HCT116 (cell line): ENCODE measurements around the gene NMS. TPM values are rescaled to one million over a fixed set of nuclear protein-coding genes. Genes with fewer than 3 reads are reported as not detected.

Experiments
- ATAC-seq: fragments of 200-7000 bp; cut with Tn5 transposase; 2 replicates; pipeline ENCODE4 v1.9.1; 2020; ENCODE audit warnings: mild to moderate bottlenecking, moderate library complexity
- BruUV-seq: library from RNA; stranded (reverse); fragments of 400-500 nt; replicated peaks from 2 replicates; lab custom pipeline; 2021; lab: Mats Ljungman, UMichigan
- CTCF ChIA-PET: fragments of 300-600 bp; sonication (Branson Sonifier 250); formaldehyde crosslinking; loops from one replicate; lab custom pipeline; 2021; ENCODE audit warnings: antibody characterized with exemption; lab: Charles Lee
- POLR2A ChIA-PET: fragments of 300-600, 350-600 bp; sonication (Branson Sonifier 250); formaldehyde crosslinking; loops from one replicate; lab custom pipeline; 2021; ENCODE audit warnings: antibody characterized with exemption; lab: Charles Lee
- RAD21 ChIA-PET, 2 experiments: fragments of 300-600 bp; sonication (Branson Sonifier 250); formaldehyde crosslinking; loops; one replicate each; lab custom pipeline; 2023; ENCODE audit warnings: low total read pairs in 2 of 2; ENCODE audit not compliant: uncharacterized antibody in 2 of 2, unreplicated experiment in 2 of 2, low non-redundant PET in 1 of 2; lab: Charles Lee
- DNase-seq: peaks from one replicate; pipeline ENCODE4 v3.0.0-alpha.2; 2010; ENCODE audit warnings: low read depth, low spot score
- H2AFZ ChIP-seq: fragments of 200-600 bp; shearing (Covaris generic), sonication (generic); 2 replicates; pipeline ENCODE4 v1.6.1; 2017; ENCODE audit warnings: low read depth, mixed run types, mixed read lengths, antibody characterized with exemption, low read length; ENCODE audit not compliant: poor library complexity, severe bottlenecking
- H3K27ac ChIP-seq: 2 replicates; pipeline ENCODE4 v1.5.1; 2012; ENCODE audit warnings: low read depth, low read length
- H3K27me3 ChIP-seq: fragments of 200-600 bp; sonication (generic); 2 replicates; pipeline ENCODE4 v1.6.1; 2016; ENCODE audit warnings: mixed run types, low read length, mixed read lengths; ENCODE audit not compliant: insufficient read depth
- H3K36me3 ChIP-seq, 2 experiments: fragments of 200-500 bp in 1 of 2; fragments of 200-600 bp in 1 of 2; sonication (Bioruptor generic) in 1 of 2; sonication (generic) in 1 of 2; 2 replicates each; pipeline versions ENCODE4 v1.5.1 to v1.6.1; 2014 to 2016; ENCODE audit warnings: low read length in 2 of 2, inconsistent platforms in 1 of 2, mixed read lengths in 1 of 2, mixed run types in 1 of 2; ENCODE audit not compliant: insufficient read depth in 2 of 2, control insufficient read depth in 1 of 2
- H3K4me1 ChIP-seq, 2 experiments: fragments of 200-600 bp in 1 of 2; sonication (generic) in 1 of 2; 2 replicates each; pipeline versions ENCODE4 v1.5.1 to v1.6.1; 2012 to 2017; ENCODE audit warnings: low read length in 2 of 2, inconsistent platforms in 1 of 2, mild to moderate bottlenecking in 1 of 2, mixed read lengths in 1 of 2, mixed run types in 1 of 2, moderate library complexity in 1 of 2; ENCODE audit not compliant: insufficient read depth in 2 of 2, control insufficient read depth in 1 of 2
- H3K4me2 ChIP-seq: fragments of 200-600 bp; sonication (generic); 2 replicates; pipeline ENCODE4 v1.6.1; 2017; ENCODE audit warnings: mixed run types, low read length, mixed read lengths
- H3K4me3 ChIP-seq, 2 experiments: fragments of 200-600 bp in 1 of 2; sonication (generic) in 1 of 2; replicated peaks in 1 of 2; 2 replicates each; pipeline ENCODE4 v1.5.1; 2011 to 2016; ENCODE audit warnings: low read length in 2 of 2, control low read depth in 1 of 2, low read depth in 1 of 2, mild to moderate bottlenecking in 1 of 2, mixed read lengths in 1 of 2, mixed run types in 1 of 2
- H3K79me2 ChIP-seq: fragments of 200-600 bp; sonication (generic); 2 replicates; pipeline ENCODE4 v1.6.1; 2017; ENCODE audit warnings: mild to moderate bottlenecking, mixed run types, low read length, moderate library complexity, mixed read lengths; ENCODE audit not compliant: insufficient read depth
- H3K9ac ChIP-seq: fragments of 200-600 bp; sonication (generic); 2 replicates; pipeline ENCODE4 v1.6.1; 2016; ENCODE audit warnings: low read length, mixed read lengths
- H3K9me2 ChIP-seq: fragments of 200-600 bp; sonication (generic), shearing (Covaris generic); 2 replicates; pipeline ENCODE4 v1.6.1; 2017; ENCODE audit warnings: mixed run types, mild to moderate bottlenecking, moderate library complexity; ENCODE audit not compliant: insufficient read depth
- H3K9me3 ChIP-seq, 2 experiments: fragments of 200-500 bp in 1 of 2; fragments of 200-600 bp in 1 of 2; sonication (Bioruptor generic) in 1 of 2; sonication (generic) in 1 of 2; 2 replicates each; pipeline ENCODE4 v1.6.1; 2014 to 2017; ENCODE audit warnings: low read length in 2 of 2, mixed read lengths in 2 of 2, inconsistent platforms in 1 of 2, low read depth in 1 of 2, mild to moderate bottlenecking in 1 of 2, mixed run types in 1 of 2, moderate library complexity in 1 of 2; ENCODE audit not compliant: control insufficient read depth in 1 of 2, insufficient read depth in 1 of 2
- H4K20me1 ChIP-seq: fragments of 200-600 bp; sonication (generic), shearing (Covaris generic); 2 replicates; pipeline ENCODE4 v1.6.1; 2017; ENCODE audit warnings: mixed run types, mild to moderate bottlenecking, moderate library complexity; ENCODE audit not compliant: insufficient read depth
- EGR1 ChIP-seq: IDR thresholded peaks from 2 replicates; pipeline ENCODE4 v1.6.1; 2012; ENCODE audit warnings: low read depth
- ELF1 ChIP-seq: IDR thresholded peaks from 2 replicates; pipeline ENCODE4 v1.6.1; 2012; ENCODE audit warnings: low read depth, borderline replicate concordance
- EZH2 ChIP-seq: fragments of 200-600 bp; sonication (generic); IDR thresholded peaks from 2 replicates; pipeline ENCODE4 v1.6.1; 2017; ENCODE audit warnings: antibody characterized with exemption, mixed run types
- EZH2phosphoT487 ChIP-seq: fragments of 200-600 bp; IDR thresholded peaks from 2 replicates; pipeline ENCODE4 v1.6.1; 2018; ENCODE audit warnings: antibody characterized with exemption, borderline replicate concordance
- FOSL1 ChIP-seq: IDR thresholded peaks from 2 replicates; pipeline ENCODE4 v1.6.1; 2012; ENCODE audit warnings: low read depth
- JUND ChIP-seq: IDR thresholded peaks from 2 replicates; pipeline ENCODE4 v1.6.1; 2012
- SP1 ChIP-seq: IDR thresholded peaks from 2 replicates; pipeline ENCODE4 v1.6.1; 2012; ENCODE audit warnings: low read depth
- ZFX ChIP-seq: fragments of 450-650 bp; IDR thresholded peaks from 2 replicates; pipeline ENCODE4 v1.6.1; 2017
- ZNF274 ChIP-seq: fragments of 200-500 bp; sonication (Bioruptor generic); IDR thresholded peaks from 2 replicates; pipeline ENCODE4 v1.6.1; 2014; ENCODE audit warnings: mild to moderate bottlenecking, low read depth, low read length, inconsistent platforms
- intact Hi-C: fragments of 100-400 bp; cut with micrococcal nuclease; formaldehyde crosslinking; loops from 2 replicates; pipeline ENCODE4 v1.10.0; 2022
- total RNA-seq: library from RNA; stranded (reverse); gene quantifications from one replicate; pipeline ENCODE4 v1.2.1, GENCODE V29; 2021; ENCODE audit not compliant: unreplicated experiment
- TF ChIP-seq, protein P1 (sequence below): IDR thresholded peaks from 2 replicates; pipeline ENCODE4 v1.6.1; 2012; ENCODE audit warnings: low read depth
- TF ChIP-seq, protein P2 (sequence below): IDR thresholded peaks from 2 replicates; pipeline ENCODE4 v1.6.1; 2011; ENCODE audit warnings: mild to moderate bottlenecking, low read length, moderate library complexity; ENCODE audit not compliant: insufficient replicate concordance; ENCODE audit errors: extremely low read depth
- TF ChIP-seq, protein P3 (sequence below): IDR thresholded peaks from 2 replicates; pipeline ENCODE4 v1.6.1; 2012

The NMS gene
- total RNA-seq, 1 experiment from 2014 or later: not detected

DNA sequence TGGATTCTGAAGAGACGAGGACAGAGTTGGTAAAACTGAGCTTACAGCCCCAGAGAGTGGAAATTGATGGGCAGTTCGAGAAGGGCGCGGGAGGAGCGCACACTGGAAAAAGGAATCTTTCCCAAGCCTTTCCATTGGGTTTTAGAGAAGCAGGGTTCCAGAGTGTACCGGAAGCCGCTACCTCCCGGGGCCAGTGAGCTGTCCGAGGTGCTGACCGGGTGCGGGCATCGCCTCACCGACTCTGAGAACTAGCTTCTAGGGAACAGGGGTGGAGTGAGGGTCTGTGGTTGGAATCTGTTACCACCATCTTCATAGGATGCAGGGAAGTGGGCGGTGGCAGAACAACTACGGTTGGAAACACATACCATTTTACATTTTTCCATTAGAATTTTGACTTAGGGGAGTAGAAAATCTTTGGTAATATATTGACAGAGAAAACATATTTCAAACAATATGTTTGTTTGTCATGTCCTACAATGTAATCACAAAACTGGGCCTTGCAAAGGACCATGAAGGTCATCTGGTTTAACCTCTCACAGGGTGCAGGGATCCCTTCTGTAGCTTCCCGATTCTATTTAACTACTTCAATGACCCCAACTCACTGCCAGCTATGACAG, 724 bp downstream of the NMS start:
- no TSS peak for BruUV-seq
- no peak overlapping the region for H2AFZ ChIP-seq
- H3K9me3 ChIP-seq: no peaks in the 10 kb centered on the region
- DNase-seq (no peak), ATAC-seq (no peak)
- no peaks in the 10 kb centered on the region for H3K79me2 ChIP-seq
- POLR2A ChIA-PET: no interaction called here
- no peaks in the 10 kb centered on the region; the same call in 1 of the 2 replicates for H4K20me1 ChIP-seq
- no peak overlapping the region for H3K27ac ChIP-seq
- no peaks in the 10 kb centered on the region for H3K9me2 ChIP-seq
- RAD21 ChIA-PET: no interaction called here
- no peaks in the 10 kb centered on the region for H3K36me3 ChIP-seq
- no peak overlapping the region for H3K4me2 ChIP-seq
- CTCF ChIA-PET: no interaction called here
- TF ChIP-seq JUND: no peak
- TF ChIP-seq, protein P1, sequence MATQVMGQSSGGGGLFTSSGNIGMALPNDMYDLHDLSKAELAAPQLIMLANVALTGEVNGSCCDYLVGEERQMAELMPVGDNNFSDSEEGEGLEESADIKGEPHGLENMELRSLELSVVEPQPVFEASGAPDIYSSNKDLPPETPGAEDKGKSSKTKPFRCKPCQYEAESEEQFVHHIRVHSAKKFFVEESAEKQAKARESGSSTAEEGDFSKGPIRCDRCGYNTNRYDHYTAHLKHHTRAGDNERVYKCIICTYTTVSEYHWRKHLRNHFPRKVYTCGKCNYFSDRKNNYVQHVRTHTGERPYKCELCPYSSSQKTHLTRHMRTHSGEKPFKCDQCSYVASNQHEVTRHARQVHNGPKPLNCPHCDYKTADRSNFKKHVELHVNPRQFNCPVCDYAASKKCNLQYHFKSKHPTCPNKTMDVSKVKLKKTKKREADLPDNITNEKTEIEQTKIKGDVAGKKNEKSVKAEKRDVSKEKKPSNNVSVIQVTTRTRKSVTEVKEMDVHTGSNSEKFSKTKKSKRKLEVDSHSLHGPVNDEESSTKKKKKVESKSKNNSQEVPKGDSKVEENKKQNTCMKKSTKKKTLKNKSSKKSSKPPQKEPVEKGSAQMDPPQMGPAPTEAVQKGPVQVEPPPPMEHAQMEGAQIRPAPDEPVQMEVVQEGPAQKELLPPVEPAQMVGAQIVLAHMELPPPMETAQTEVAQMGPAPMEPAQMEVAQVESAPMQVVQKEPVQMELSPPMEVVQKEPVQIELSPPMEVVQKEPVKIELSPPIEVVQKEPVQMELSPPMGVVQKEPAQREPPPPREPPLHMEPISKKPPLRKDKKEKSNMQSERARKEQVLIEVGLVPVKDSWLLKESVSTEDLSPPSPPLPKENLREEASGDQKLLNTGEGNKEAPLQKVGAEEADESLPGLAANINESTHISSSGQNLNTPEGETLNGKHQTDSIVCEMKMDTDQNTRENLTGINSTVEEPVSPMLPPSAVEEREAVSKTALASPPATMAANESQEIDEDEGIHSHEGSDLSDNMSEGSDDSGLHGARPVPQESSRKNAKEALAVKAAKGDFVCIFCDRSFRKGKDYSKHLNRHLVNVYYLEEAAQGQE: peak; percentile 83
- H3K27me3 ChIP-seq: peaks cover 6% of the 10 kb centered on the region; the same call in 1 of the 2 replicates
- H3K4me1 ChIP-seq: no peaks in the 10 kb centered on the region
- H3K4me3 ChIP-seq: no peak overlapping the region
- intact Hi-C loops: no loop called here
- H3K9ac ChIP-seq: no peak overlapping the region

DNA sequence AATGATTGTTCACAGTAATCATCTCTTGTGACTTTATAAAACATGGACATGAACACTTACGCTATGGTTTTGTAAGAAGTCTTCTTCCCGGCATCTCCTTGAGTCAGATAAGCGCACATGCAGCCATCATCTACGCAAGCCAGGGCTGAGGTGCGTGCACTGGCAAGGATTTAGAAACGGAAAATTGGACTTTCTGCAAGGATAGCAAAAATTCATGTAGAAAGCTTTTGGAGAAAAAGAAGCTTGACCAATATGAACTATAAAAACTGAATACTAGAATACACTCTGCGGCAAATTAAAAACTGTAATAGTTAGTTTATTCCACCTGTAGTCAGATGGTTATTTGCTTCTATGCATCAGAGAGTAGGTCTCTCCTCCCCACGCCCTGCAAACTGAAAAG, 6.3 kb downstream of the NMS start:
- Histone ChIP-seq H2AFZ (no peak overlapping the region), H3K9me3 (no peaks in the 10 kb centered on the region), H3K4me2 (no peak overlapping the region), H3K9me2 (no peaks in the 10 kb centered on the region), H3K4me1 (no peaks in the 10 kb centered on the region), H4K20me1 (no peaks in the 10 kb centered on the region; the same call in 1 of the 2 replicates), H3K36me3 (no peaks in the 10 kb centered on the region), H3K27me3 (peaks cover 6% of the 10 kb centered on the region), H3K27ac (no peak overlapping the region), H3K4me3 (no peak overlapping the region), H3K9ac (no peak overlapping the region), H3K79me2 (no peaks in the 10 kb centered on the region)
- TF ChIP-seq EGR1: no peak
- TF ChIP-seq, protein P2, sequence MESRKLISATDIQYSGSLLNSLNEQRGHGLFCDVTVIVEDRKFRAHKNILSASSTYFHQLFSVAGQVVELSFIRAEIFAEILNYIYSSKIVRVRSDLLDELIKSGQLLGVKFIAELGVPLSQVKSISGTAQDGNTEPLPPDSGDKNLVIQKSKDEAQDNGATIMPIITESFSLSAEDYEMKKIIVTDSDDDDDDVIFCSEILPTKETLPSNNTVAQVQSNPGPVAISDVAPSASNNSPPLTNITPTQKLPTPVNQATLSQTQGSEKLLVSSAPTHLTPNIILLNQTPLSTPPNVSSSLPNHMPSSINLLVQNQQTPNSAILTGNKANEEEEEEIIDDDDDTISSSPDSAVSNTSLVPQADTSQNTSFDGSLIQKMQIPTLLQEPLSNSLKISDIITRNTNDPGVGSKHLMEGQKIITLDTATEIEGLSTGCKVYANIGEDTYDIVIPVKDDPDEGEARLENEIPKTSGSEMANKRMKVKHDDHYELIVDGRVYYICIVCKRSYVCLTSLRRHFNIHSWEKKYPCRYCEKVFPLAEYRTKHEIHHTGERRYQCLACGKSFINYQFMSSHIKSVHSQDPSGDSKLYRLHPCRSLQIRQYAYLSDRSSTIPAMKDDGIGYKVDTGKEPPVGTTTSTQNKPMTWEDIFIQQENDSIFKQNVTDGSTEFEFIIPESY: no peak
- TF ChIP-seq ZNF274: no peak
- TF ChIP-seq EZH2phosphoT487: no peak
- TF ChIP-seq, protein P3, sequence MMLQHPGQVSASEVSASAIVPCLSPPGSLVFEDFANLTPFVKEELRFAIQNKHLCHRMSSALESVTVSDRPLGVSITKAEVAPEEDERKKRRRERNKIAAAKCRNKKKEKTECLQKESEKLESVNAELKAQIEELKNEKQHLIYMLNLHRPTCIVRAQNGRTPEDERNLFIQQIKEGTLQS: no peak
- TF ChIP-seq FOSL1: no peak
- TF ChIP-seq ELF1: no peak
- TF ChIP-seq ZFX: no peak
- TF ChIP-seq EZH2: no peak
- TF ChIP-seq SP1: no peak
- ATAC-seq: no peak
- ChIA-PET RAD21 (no interaction called here), POLR2A (no interaction called here), CTCF (no interaction called here)
- DNase-seq: no peak
- intact Hi-C loops: no loop called here
- no TSS peak for BruUV-seq
